Amniotic stem cell (primary cell): ENCODE results near the gene PPM1H.
"Not testable (repeated sequence)": the region's sequence is repeated elsewhere in the genome, so short reads cannot be mapped to it uniquely, and the experiment has no call there.

Source experiments
- DNase-seq: peaks from one replicate; lab custom pipeline; 2025; lab: John Stamatoyannopoulos, UW

Gene PPM1H, protein sequence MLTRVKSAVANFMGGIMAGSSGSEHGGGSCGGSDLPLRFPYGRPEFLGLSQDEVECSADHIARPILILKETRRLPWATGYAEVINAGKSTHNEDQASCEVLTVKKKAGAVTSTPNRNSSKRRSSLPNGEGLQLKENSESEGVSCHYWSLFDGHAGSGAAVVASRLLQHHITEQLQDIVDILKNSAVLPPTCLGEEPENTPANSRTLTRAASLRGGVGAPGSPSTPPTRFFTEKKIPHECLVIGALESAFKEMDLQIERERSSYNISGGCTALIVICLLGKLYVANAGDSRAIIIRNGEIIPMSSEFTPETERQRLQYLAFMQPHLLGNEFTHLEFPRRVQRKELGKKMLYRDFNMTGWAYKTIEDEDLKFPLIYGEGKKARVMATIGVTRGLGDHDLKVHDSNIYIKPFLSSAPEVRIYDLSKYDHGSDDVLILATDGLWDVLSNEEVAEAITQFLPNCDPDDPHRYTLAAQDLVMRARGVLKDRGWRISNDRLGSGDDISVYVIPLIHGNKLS

DNA sequence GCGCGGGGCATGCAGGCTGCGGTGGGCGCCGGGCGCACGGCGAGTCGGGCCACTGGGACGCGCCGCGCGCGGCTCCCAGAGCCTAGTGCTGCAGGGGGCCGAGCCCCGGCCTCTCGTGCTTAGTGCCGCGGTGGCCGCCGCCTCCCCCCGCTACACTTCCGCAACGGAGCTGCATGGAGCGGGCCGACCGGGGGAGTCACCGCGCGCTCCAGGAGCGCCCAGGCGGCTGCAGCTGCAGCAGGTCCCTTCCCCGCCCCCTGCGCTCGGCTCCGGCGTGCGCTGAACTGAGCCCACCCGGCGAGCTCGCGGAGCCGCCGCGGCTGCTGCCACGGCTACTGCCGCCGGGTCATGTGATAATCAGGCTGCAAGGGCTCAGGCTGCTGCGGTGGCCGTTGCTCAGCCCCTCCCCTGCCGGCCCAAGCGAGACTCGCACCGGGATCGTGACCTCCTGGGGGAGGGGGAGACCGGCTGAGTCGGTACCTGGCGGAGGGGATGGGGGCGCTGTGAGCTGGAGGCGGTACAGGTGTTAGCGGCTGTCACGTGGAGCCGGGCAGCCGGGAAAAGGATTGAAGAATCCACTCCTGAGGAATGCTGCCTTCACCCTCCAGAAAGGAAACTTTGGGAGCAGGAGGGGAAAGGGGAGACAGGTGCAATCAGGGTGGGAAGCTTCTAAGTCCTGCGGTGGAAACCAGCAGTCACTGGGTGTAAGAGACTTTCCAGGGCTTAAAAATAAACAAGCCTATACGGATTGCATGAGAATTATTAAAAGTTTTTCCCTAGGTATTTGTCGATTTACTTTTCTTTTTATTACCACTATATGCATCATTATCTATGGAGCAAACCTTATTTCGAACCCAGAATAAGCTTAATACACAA, at the start of gene PPM1H:
Gene PPM1H (minus strand): TSS at position 352 of the 876 bp plus-strand sequence. CDS start 414 bp downstream, outside the sequence.
- DNase-seq: no peak

DNA sequence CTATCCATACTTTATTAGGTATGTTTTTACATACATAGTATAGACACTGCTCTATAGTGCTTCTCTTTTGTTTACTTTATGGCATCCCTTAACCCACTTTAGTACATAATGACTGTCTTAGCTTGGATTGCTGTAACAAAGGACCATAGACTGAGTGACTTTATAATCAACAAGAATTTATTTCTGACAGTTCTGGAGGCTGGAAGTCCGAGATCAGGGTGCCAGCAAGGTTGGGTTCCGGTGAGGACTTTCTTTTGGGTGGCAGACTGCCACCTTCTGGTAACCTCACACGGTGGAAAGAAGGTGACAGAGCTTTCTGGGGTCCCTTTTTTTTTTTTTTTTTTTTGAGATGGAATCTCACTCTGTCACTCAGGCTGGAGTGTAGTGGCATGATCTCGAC, 48.6 kb upstream of the PPM1H start:
- no peak for DNase-seq

DNA sequence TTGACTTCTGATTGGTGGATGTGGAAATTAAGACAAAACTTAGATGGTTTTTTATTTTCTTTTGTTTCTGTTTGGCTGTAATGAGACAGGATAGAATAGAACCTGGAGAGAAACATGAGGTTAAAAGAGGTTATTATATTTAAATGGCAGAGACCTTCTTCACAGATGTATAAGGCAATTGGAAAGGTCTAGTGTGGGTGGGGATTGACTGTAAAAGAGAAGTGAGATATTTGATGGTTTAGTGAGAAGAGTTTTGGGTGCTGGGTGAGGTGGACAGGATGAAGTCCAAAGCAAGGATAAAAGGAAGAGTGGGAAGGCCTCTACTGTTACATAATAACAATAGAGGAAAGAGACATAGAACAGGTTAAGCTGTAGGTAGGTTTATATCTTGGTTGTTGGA, 43.8 kb upstream of the PPM1H start:
- no peak for DNase-seq

- no peak for DNase-seq
Observed at GRCh38 chr12:62977883-62978282, 42.9 kb upstream of the PPM1H start.

DNA sequence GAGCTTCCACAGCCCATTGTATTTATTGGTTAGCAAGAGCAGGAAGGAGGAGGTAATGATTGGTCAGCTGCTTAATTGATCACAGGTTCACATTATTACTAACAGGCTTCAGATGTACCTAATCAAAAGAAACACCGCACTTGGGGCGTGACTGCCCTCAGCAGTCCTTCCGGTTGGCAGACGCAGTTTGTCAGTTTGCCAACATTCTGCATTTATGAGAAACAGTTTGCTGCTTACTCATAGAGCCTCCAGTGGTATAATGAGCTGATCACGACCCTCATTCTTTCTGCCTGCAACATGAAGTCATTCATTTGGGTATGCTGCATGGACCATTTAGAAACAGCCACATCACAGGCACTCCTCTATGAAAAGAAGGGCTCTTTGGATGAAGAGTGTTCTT, 42.5 kb upstream of the PPM1H start:
- no peak for DNase-seq

DNA sequence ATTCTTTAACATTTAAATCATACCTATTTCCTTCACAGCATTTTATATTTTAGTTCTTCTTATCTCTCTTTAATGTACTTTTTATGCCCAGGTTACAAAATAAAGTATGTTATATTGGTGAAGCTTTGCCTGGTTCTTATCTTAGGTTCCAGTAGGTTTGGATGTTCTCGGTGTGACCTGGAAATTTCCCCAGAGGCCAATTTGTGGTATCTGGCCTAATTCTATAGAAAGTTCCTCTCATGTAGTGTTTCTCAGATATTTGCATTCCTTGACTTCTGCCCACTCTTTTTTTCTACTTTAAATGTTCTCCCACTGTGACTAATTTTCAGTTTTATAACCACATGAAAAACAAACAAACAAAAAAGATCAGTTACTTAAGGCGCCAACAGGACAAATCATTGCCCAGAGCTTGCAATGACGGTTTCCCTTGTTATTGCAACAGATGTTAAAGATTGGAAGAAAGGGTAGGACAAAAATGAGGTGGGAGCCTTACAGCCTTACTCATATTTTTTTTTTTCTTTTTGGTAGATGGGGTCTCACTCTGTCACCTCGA, 41.2 kb upstream of the PPM1H start:
- DNase-seq: no peak

DNA sequence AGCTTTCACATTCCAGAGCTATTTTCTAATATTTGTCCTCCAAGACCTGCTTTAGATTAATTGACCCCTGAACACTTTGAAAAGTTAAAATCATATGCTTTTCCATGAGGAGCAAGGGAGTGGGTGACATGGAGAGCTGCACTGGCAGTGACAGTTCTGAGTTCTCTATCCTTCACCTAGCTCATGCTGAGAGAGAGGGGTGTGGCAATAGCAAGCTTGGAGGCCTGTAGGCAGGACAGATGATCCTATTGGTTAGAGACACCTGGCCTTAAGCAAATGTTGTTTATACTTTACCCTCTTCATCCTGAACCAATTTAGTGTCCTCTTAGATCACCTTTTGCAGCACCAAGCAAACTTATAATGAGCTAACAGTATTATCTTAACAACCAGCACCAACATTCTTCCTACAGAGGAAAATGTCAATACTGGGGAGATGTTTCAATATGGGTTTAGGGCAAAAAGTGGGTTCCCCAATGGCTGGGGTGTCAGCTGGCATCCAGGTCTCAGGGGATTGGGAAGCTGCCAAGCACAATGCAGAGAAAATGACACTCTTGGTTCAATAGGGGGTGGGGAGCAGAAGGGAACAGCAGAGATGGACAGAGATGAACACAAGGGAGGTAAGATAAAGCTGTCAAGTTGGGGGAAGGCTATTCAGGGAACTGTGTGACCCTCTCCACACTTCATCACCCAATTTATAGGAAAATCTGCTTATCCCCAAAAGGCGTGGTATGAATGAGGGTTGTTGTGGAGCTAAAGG, 37.0 kb upstream of the PPM1H start:
- no peak for DNase-seq

- no peak for DNase-seq
Observed at GRCh38 chr12:62969695-62970094, 34.7 kb upstream of the PPM1H start.

DNA sequence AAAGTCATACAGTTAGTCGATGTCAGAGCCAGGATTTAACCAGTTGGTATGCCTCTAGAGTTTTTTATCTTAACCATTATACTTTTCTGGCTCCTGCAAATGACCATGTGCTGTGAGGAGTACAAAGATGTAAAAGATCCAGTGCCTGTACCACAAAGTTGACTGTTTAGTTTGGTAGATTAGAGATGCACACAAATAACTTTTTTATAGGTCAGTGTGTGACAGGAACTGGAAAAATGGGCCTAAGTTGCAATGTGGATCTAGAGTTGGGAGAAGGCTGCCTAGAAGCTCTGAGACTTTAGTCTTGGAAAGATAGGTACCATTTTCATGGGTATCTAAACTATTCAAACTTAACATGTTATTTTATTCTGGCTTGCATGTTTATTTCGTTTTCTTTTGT, 32.8 kb upstream of the PPM1H start:
- DNase-seq: no peak

- no peak for DNase-seq
Observed at GRCh38 chr12:62966990-62967506, 32.1 kb upstream of the PPM1H start.

- not testable (repeated sequence) for DNase-seq
Observed at GRCh38 chr12:62966446-62966989, 31.6 kb upstream of the PPM1H start.

DNA sequence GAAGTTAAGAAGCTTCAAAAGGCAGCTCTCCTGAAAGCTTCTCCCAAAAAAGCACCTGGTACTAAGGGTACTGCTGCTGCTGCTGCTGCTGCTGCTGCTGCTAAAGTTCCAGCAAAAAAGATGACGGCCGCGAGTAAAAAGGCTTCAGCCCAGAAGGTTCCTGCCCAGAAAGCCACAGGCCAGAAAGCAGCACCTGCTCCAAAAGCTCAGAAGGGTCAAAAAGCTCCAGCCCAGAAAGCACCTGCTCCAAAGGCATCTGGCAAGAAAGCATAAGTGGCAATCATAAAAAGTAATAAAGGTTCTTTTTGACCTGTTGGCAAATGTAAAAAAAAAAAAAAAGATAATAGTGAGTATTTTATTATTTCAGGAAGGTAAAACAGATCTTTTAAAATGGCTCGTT, 30.8 kb upstream of the PPM1H start:
- DNase-seq: not testable (repeated sequence)

- not testable (repeated sequence) for DNase-seq
Observed at GRCh38 chr12:62965242-62965641, 30.3 kb upstream of the PPM1H start.

DNA sequence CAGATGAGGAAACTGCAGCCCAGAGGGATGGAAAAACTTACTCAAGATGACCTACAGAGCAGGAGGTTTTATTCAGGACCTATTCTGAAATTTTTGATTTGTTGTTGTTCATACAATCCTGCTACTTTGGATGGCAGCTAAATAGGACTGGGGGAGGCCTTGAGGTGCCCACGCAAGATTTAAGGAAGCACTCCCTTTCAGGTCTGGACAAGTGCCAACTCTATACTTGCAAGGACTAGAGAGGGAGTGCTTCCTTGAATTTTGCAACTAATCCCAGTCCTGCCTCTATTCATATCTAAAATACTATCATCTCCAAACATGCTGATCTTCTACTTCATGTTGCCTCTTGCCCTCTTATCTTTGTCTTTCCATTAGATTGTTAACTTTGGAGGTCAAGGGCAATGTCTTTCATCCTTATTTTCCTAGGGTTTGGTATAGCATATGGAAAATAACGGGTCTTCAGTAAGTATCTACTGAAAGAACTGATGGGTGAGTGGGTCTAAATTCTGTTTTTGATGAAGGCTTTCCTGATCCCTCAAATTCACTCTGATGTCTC, 28.6 kb upstream of the PPM1H start:
- no peak for DNase-seq

DNA sequence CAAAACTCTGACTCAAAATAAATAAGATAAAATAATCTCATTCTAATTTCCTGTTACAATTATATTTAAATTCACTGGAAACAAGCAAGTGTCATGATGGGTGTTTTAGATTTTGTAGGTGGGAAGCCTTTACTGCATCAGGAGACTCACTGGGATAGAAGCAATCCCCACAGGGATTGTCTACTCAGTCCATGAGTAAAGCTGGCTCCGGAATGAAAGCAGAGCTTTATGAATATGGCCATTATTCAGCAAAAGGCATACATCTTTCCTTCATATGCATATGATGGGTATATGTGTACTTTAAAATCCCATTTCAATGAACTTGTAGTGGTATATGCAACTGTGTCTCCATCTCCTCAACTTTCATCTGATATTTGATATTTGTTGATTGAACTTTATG, 25.4 kb upstream of the PPM1H start:
- no peak for DNase-seq

DNA sequence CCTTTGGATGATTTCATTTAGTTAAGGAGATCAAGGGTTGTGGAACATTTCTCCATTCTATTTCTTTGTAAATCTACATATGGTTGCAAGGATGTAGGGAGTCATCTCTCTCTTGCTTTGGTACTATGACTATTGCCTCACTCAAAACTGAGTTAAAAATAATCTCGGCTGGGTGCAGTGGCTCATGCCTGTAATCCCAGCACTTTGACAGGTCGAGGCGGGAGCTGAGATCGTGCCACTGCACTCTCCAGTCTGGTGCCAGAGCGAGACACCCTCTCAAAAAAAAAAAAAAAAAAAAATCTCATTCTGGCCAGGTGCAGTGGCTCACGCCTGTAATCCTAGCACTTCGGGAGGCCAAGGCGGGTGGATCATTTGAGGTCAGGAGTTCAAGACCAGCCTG, 24.8 kb upstream of the PPM1H start:
- no peak for DNase-seq

GRCh38 chr12:62957233-62957953, 22.4 kb upstream of the PPM1H start:
- DNase-seq: no peak

DNA sequence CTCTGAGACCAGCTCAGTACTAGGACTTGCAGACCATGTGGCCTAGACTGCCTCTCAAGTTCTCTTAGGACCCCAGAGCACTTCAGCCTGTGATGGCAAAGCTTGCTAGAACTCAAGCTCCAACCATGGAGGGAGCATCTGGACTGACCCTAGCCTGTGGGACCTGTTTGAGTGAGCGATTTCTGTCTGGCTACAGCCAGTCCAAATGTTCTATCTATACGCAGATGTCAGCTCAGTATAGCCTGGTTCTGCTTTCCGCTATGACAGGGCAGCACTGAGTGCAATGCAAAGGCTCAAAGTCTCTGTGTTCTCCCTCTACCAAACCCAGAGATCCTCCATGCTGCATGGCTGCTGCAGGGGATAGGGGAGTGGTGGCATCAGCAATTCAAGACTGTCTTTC, 20.7 kb upstream of the PPM1H start:
- no peak for DNase-seq

- DNase-seq: no peak
Observed at GRCh38 chr12:62950317-62950716, 15.4 kb upstream of the PPM1H start.

DNA sequence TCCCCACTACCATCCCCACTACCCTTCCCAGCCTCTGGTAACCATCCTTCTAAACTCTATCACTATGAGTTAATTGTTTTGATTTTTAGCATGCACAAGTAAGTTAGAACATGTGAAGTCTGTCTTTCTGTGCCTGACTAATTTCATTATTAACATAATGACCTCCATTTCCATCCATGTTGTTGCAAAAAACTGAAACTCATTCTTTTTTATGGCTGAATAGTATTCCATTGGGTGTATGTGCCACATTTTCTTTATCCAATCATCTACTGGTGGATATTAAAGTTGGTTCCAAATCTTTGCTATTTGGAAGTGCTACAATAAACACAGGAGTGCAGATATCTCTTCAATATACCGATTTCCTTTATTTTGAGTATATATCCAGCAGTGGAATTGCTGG, 13.2 kb upstream of the PPM1H start:
- DNase-seq: no peak
